Breast epithelium (tissue), 4 donors: ENCODE results near the gene NTSR1. TPM values are rescaled to one million over a fixed set of nuclear protein-coding genes. Genes with fewer than 3 reads are reported as not detected.

ENCODE experiments used
- DNase-seq, 2 donors: peaks; one replicate each; pipeline ENCODE4 v3.0.0-alpha.2; 2019; ENCODE audit warnings: low spot score in 2 of 2
- H3K27ac ChIP-seq, 2 donors: fragments of 200-600 bp; sonication (generic) in 1 of 2; one replicate each; pipeline ENCODE4 v1.5.1; 2016 to 2019; ENCODE audit warnings: mild to moderate bottlenecking in 1 of 2
- H3K27me3 ChIP-seq, 2 donors: fragments of 200-600 bp; sonication (generic) in 1 of 2; one replicate each; pipeline versions ENCODE4 v1.5.1 to v1.6.0; 2017 to 2019; ENCODE audit warnings: control low read depth in 1 of 2, mild to moderate bottlenecking in 1 of 2
- H3K36me3 ChIP-seq: fragments of 200-600 bp; one replicate; pipeline ENCODE4 v1.5.1; 2019
- H3K4me1 ChIP-seq, 2 donors: fragments of 200-600 bp; sonication (generic); one replicate each; pipeline ENCODE4 v1.5.1; 2016 to 2019; ENCODE audit warnings: control low read depth in 1 of 2
- H3K4me3 ChIP-seq, 3 donors: fragments of 200-600 bp; sonication (generic); 1 replicate in 2 of 3; 2 replicates in 1 of 3; pipeline ENCODE4 v1.5.1; 2016 to 2019; ENCODE audit warnings: mild to moderate bottlenecking in 3 of 3, moderate library complexity in 2 of 3
- H3K9me3 ChIP-seq, 2 donors: fragments of 200-600 bp; sonication (generic) in 1 of 2; one replicate each; pipeline ENCODE4 v1.5.1; 2016 to 2019; ENCODE audit warnings: control low read depth in 1 of 2
- POLR2A ChIP-seq: fragments of 450-650 bp; IDR thresholded peaks from one replicate; pipeline ENCODE4 v1.6.1; 2016; ENCODE audit warnings: antibody characterized with exemption, mild to moderate bottlenecking, moderate library complexity
- POLR2AphosphoS5 ChIP-seq, 3 donors: sonication (generic); formaldehyde crosslinking; IDR thresholded peaks; one replicate each; pipeline ENCODE4 v1.6.1; 2017; ENCODE audit warnings: antibody characterized with exemption in 3 of 3
- intact Hi-C: fragments of 100-400 bp; cut with DNase I; formaldehyde crosslinking; loops from one replicate; pipeline ENCODE4 v1.15.1; 2023; ENCODE audit warnings: low total_unique reads
- total RNA-seq, 3 donors: library from RNA; depleted of rRNA; stranded (reverse); fragments of >200 nt; gene quantifications; one replicate each; pipeline ENCODE4 v1.1.0, GENCODE V29; 2016
- TF ChIP-seq, protein P1 (sequence below), 3 donors: fragments of 450-650 bp; IDR thresholded peaks; one replicate each; pipeline ENCODE4 v1.5.1; 2016 to 2017; ENCODE audit warnings: antibody characterized with exemption in 3 of 3, mild to moderate bottlenecking in 3 of 3, moderate library complexity in 3 of 3

Gene NTSR1
- total RNA-seq, 3 donors from 2014 or later: under 0.01 TPM; not detected in 2

DNA sequence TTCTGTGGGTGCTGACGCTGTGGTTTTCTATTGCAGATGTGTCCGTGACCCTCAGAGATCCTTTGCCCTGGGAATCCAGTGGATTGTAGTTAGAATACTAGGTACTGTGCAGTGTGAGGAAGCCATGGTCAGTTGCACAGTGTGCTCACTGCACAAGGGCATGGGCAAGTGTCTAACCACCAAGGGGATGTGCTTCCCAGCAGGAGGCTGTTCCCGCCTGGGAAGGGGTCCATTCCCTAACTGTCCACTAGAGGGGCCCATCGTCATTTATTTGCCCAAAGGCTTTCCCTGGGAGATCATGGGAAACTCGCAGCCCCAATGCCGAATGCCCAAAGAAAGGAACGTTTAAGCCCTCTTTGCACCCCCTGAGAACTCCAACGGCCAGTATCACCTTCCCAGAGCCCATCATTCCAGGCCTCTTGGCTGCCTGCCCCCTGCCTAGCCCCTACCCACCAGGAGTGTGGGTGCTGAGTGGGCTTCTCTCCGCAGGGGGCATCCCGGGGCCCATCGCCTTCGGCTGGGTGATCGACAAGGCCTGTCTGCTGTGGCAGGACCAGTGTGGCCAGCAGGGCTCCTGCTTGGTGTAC is 40.1 kb upstream of the NTSR1 start:
- no peak for TF ChIP-seq POLR2A
- TF ChIP-seq, protein P1, sequence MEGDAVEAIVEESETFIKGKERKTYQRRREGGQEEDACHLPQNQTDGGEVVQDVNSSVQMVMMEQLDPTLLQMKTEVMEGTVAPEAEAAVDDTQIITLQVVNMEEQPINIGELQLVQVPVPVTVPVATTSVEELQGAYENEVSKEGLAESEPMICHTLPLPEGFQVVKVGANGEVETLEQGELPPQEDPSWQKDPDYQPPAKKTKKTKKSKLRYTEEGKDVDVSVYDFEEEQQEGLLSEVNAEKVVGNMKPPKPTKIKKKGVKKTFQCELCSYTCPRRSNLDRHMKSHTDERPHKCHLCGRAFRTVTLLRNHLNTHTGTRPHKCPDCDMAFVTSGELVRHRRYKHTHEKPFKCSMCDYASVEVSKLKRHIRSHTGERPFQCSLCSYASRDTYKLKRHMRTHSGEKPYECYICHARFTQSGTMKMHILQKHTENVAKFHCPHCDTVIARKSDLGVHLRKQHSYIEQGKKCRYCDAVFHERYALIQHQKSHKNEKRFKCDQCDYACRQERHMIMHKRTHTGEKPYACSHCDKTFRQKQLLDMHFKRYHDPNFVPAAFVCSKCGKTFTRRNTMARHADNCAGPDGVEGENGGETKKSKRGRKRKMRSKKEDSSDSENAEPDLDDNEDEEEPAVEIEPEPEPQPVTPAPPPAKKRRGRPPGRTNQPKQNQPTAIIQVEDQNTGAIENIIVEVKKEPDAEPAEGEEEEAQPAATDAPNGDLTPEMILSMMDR (IDR thresholded peaks at IDR 0.05): peak; percentile 76 to 85 (median 80)
- no peak for TF ChIP-seq POLR2AphosphoS5 (IDR thresholded peaks at IDR 0.05)
- no peaks in the 10 kb centered on the region for H3K9me3 ChIP-seq
- no peak overlapping the region for H3K4me3 ChIP-seq
- intact Hi-C loops: loop anchor here (5.0 to 10.0 kb wide), 2 partner anchors 116 to 1084 kb away; no protein-coding TSS in a partner anchor
- peaks cover 0 to 9% of the 10 kb centered on the region in 2 donors for H3K4me1 ChIP-seq
- H3K27ac ChIP-seq: no peak overlapping the region
- peak; percentile 57 to 64 for DNase-seq
- peaks cover 0 to 5% of the 10 kb centered on the region in 2 donors for H3K27me3 ChIP-seq
- H3K36me3 ChIP-seq: no peaks in the 10 kb centered on the region

DNA sequence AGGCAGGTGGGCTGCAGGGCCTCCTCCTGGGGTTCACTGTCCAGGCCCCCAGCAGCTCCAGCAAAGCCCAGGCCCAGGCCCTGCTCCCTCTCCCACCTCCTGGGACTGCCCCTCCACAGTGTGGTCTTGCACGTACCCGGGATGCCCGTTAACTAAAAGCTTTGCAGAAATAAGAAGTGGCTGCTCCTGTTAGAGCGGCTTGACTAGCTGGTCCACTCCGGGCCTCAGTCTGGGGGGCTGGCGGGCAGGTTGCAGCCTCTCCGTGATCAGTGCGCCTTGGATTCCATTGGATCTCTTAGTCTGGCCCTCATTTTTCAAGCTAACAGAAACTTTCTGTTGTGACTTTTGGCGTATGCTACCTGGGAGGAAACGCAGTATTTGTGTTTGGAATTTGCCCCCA is 39.4 kb upstream of the NTSR1 start:
- Histone ChIP-seq H3K27ac (no peak overlapping the region), H3K4me3 (no peak overlapping the region), H3K4me1 (peaks cover 0 to 9% of the 10 kb centered on the region in 2 donors), H3K36me3 (no peaks in the 10 kb centered on the region), H3K27me3 (peaks cover 0 to 12% of the 10 kb centered on the region in 2 donors), H3K9me3 (no peaks in the 10 kb centered on the region)
- no peak for TF ChIP-seq POLR2AphosphoS5 (IDR thresholded peaks at IDR 0.05)
- TF ChIP-seq, protein P1 (IDR thresholded peaks at IDR 0.05): no peak
- TF ChIP-seq POLR2A: no peak
- intact Hi-C loops: loop anchor here (5.0 to 10.0 kb wide), 2 partner anchors 116 to 1083 kb away; no protein-coding TSS in a partner anchor
- no peak for DNase-seq

DNA sequence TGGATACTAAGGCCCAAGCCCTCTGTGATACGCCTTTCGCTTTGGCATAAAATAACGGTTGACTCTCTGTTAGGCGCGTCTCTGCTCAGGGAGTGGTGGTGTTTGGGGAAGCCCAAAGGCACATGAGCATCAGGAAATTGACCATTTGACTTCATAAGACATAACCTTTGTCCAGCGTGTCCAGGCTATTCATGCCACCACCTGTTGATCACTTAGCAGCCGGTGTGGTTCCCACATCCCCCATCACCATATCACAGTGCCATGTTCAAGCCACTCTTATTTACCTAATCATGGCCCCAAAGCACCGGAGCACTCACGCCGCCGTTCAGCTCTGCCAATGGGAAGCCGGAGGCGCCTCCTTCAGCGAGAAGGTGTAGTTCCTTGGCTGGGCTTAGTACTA is 38.5 kb upstream of the NTSR1 start:
- TF ChIP-seq POLR2AphosphoS5 (IDR thresholded peaks at IDR 0.05) (no peak), POLR2A (no peak)
- TF ChIP-seq, protein P1 (IDR thresholded peaks at IDR 0.05): no peak
- intact Hi-C loops: no loop called here

DNA sequence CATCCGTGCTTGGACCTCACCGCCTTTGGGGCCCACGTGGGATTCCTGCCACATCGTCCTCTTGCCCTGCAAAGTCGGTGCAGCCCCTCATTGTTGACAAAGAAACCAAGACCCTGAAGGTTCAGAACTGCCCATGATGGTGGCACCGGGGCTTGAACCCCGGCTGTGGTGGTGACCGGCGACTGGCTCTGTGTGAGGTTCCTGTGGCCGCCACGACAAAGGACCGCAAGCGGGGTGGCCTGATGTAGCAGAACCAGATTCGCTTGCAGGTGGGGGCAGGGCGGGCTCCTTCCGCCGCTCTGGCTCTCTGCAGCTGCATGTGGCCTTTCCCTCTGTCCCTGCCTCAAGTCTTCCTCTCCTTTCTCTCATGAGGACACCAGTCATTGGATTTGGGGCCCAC is 37.6 kb upstream of the NTSR1 start:
- intact Hi-C loops: no loop called here
- Histone ChIP-seq H3K27ac (no peak overlapping the region), H3K4me3 (no peak overlapping the region), H3K9me3 (no peaks in the 10 kb centered on the region), H3K27me3 (peaks cover 0 to 29% of the 10 kb centered on the region in 2 donors), H3K36me3 (no peaks in the 10 kb centered on the region), H3K4me1 (peaks cover 0 to 9% of the 10 kb centered on the region in 2 donors)
- TF ChIP-seq POLR2A: no peak
- no peak for TF ChIP-seq POLR2AphosphoS5 (IDR thresholded peaks at IDR 0.05)
- TF ChIP-seq, protein P1 (IDR thresholded peaks at IDR 0.05): no peak
- no peak for DNase-seq

More for the DNA sequence above, 38.5 kb upstream of the NTSR1 start:
- Histone ChIP-seq H3K36me3 (no peaks in the 10 kb centered on the region), H3K27me3 (peaks cover 0 to 21% of the 10 kb centered on the region in 2 donors), H3K9me3 (no peaks in the 10 kb centered on the region), H3K4me3 (no peak overlapping the region), H3K4me1 (peaks cover 0 to 9% of the 10 kb centered on the region in 2 donors), H3K27ac (no peak overlapping the region)
- DNase-seq: no peak

DNA sequence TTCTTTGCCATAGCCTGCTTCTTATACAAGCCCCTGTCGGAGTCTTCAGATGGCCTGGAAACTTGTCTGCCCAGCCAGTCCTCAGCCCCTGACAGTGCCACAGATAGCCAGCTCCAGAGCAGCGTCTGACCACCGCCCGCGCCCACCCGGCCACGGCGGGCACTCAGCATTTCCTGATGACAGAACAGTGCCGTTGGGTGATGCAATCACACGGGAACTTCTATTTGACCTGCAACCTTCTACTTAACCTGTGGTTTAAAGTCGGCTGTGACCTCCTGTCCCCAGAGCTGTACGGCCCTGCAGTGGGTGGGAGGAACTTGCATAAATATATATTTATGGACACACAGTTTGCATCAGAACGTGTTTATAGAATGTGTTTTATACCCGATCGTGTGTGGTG is 36.9 kb upstream of the NTSR1 start:
- Histone ChIP-seq H3K27ac (no peak overlapping the region), H3K27me3 (peaks cover 0 to 35% of the 10 kb centered on the region in 2 donors), H3K4me3 (no peak overlapping the region), H3K4me1 (peaks cover 0 to 9% of the 10 kb centered on the region in 2 donors), H3K9me3 (no peaks in the 10 kb centered on the region), H3K36me3 (no peaks in the 10 kb centered on the region)
- DNase-seq: no peak
- no peak for TF ChIP-seq POLR2A
- TF ChIP-seq, protein P1 (IDR thresholded peaks at IDR 0.05): no peak
- no peak for TF ChIP-seq POLR2AphosphoS5 (IDR thresholded peaks at IDR 0.05)
- intact Hi-C loops: no loop called here
